A549 (cell line): Measurements from ENCODE around the gene FBLIM1. TPM values are rescaled to one million over a fixed set of nuclear protein-coding genes. Genes with fewer than 3 reads are reported as not detected.
A peak's percentile ranks its signal among the peaks of the same experiment; 100 is the strongest.

Experiments
- ATAC-seq, 2 experiments: fragments of 200-7000 bp in 1 of 2; fragments of >200 bp in 1 of 2; cut with Nextera tagmentation in 1 of 2; cut with Tn5 transposase in 1 of 2; 3 replicates each; pipeline versions ENCODE4 v1.8.0 to v1.9.1; 2018 to 2020; ENCODE audit warnings: mild to moderate bottlenecking in 1 of 2, moderate library complexity in 1 of 2
- CTCF ChIA-PET: fragments of 300-600 bp; sonication (Branson Sonifier 250); formaldehyde crosslinking; extraction: SDS; loops from one replicate; lab custom pipeline; 2021; ENCODE audit warnings: antibody characterized with exemption, inconsistent platforms; lab: Yijun Ruan, JAX
- POLR2A ChIA-PET: fragments of 350-600 bp; formaldehyde crosslinking; extraction: SDS; loops from one replicate; lab custom pipeline; 2021; ENCODE audit warnings: antibody characterized with exemption, inconsistent platforms; lab: Yijun Ruan, JAX
- DNase-seq, 2 experiments: peaks; one replicate each; pipeline versions ENCODE4 v3.0.0 to v3.0.0-alpha.2; 2011 to 2016; ENCODE audit warnings: low read depth in 1 of 2, low spot score in 1 of 2
- FAIRE-seq: peaks from 2 replicates; lab custom pipeline; 2011; peaks lifted over from hg19 to GRCh38; lab: Jason Lieb, UNC
- H3K27ac ChIP-seq, 2 experiments: fragments of >200 bp; sonication (Bioruptor Twin); formaldehyde crosslinking; 3 replicates each; pipeline ENCODE4 v1.5.1; 2016 to 2017
- H3K4me1 ChIP-seq: fragments of >200 bp; sonication (Bioruptor Twin); formaldehyde crosslinking; 3 replicates; pipeline ENCODE4 v1.6.1; 2016
- H3K4me2 ChIP-seq: fragments of >200 bp; sonication (Bioruptor Twin); formaldehyde crosslinking; 3 replicates; pipeline ENCODE4 v1.6.1; 2016
- H3K4me3 ChIP-seq: fragments of >200 bp; sonication (Bioruptor Twin); formaldehyde crosslinking; 3 replicates; pipeline ENCODE4 v1.5.1; 2016
- H3K9me3 ChIP-seq: fragments of >200 bp; sonication (Bioruptor Twin); formaldehyde crosslinking; 3 replicates; pipeline ENCODE4 v1.6.1; 2016
- BCL3 ChIP-seq: fragments of >200 bp; sonication (Bioruptor Twin); formaldehyde crosslinking; IDR thresholded peaks from 3 replicates; pipeline ENCODE4 v1.6.1; 2016
- CHD4 ChIP-seq: fragments of 200-600 bp; sonication (generic); IDR thresholded peaks from 2 replicates; pipeline ENCODE4 v1.6.1; 2016; ENCODE audit warnings: antibody characterized with exemption, mild to moderate bottlenecking, borderline replicate concordance
- E2F6 ChIP-seq: IDR thresholded peaks from 2 replicates; pipeline ENCODE4 v1.6.1; 2012; ENCODE audit warnings: low read depth, borderline replicate concordance
- EHMT2 ChIP-seq: fragments of 200-600 bp; sonication (generic); IDR thresholded peaks from 2 replicates; pipeline ENCODE4 v1.6.1; 2016; ENCODE audit warnings: antibody characterized with exemption, low read depth, mild to moderate bottlenecking, moderate library complexity
- EP300 ChIP-seq, 2 experiments: fragments of >200 bp; sonication (Bioruptor Twin); formaldehyde crosslinking; IDR thresholded peaks; 2 replicates in 1 of 2; 3 replicates in 1 of 2; pipeline ENCODE4 v1.6.1; 2016 to 2017
- FOSL2 ChIP-seq, 2 experiments: fragments of 450-650 bp in 1 of 2; fragments of >200 bp in 1 of 2; sonication (Bioruptor Twin) in 1 of 2; formaldehyde crosslinking; IDR thresholded peaks; 2 replicates each; pipeline versions ENCODE4 v1.5.0 to v1.6.1; 2016 to 2020; ENCODE audit warnings: mild to moderate bottlenecking in 1 of 2, moderate library complexity in 1 of 2
- FOXS1 ChIP-seq: fragments of 250-450 bp; sonication (Bioruptor Pico); IDR thresholded peaks from 2 replicates; pipeline ENCODE4 v1.5.0; 2020; ENCODE audit warnings: mild to moderate bottlenecking, moderate library complexity
- HOXB13 ChIP-seq: fragments of 250-450 bp; sonication (Bioruptor Pico); IDR thresholded peaks from 2 replicates; pipeline ENCODE4 v1.5.0; 2020; ENCODE audit warnings: low read depth, mild to moderate bottlenecking, moderate library complexity
- HOXB5 ChIP-seq: fragments of 250-450 bp; sonication (Bioruptor Pico); IDR thresholded peaks from 2 replicates; pipeline ENCODE4 v1.5.0; 2020; ENCODE audit warnings: mild to moderate bottlenecking, moderate library complexity
- JUN ChIP-seq, 2 experiments: fragments of >200 bp; sonication (Bioruptor Twin); formaldehyde crosslinking; IDR thresholded peaks; 2 replicates in 1 of 2; 3 replicates in 1 of 2; pipeline ENCODE4 v1.6.1; 2016 to 2017
- JUNB ChIP-seq: fragments of >200 bp; sonication (Bioruptor Twin); formaldehyde crosslinking; IDR thresholded peaks from 2 replicates; pipeline ENCODE4 v1.6.1; 2016
- MAFK ChIP-seq: fragments of 450-650 bp; IDR thresholded peaks from 2 replicates; pipeline ENCODE4 v1.6.1; 2014; ENCODE audit not compliant: partially characterized antibody
- MAZ ChIP-seq: fragments of 150-350 bp; IDR thresholded peaks from 2 replicates; pipeline ENCODE4 v1.6.1; 2014; ENCODE audit warnings: antibody characterized with exemption, low read depth, low read length, borderline replicate concordance
- MYC ChIP-seq: IDR thresholded peaks from 2 replicates; pipeline ENCODE4 v1.6.1; 2012; ENCODE audit warnings: mild to moderate bottlenecking, inconsistent platforms, low read length, improper control_type of control experiment, borderline replicate concordance
- NPAS2 ChIP-seq: fragments of 250-450 bp; sonication (Bioruptor Pico); IDR thresholded peaks from 2 replicates; pipeline ENCODE4 v1.8.0; 2022; ENCODE audit warnings: mild to moderate bottlenecking, moderate library complexity, borderline replicate concordance
- PBX3 ChIP-seq: IDR thresholded peaks from 2 replicates; pipeline ENCODE4 v1.6.1; 2012
- PHF8 ChIP-seq: fragments of 200-600 bp; sonication (generic); IDR thresholded peaks from 2 replicates; pipeline ENCODE4 v1.6.1; 2016; ENCODE audit warnings: low read depth, mild to moderate bottlenecking, antibody characterized with exemption, moderate library complexity, borderline replicate concordance
- REST ChIP-seq: fragments of 200-600 bp; sonication (generic); IDR thresholded peaks from 2 replicates; pipeline ENCODE4 v1.6.1; 2016; ENCODE audit warnings: antibody characterized with exemption, mild to moderate bottlenecking, moderate library complexity
- SMC3 ChIP-seq: fragments of >200 bp; sonication (Bioruptor Twin); formaldehyde crosslinking; IDR thresholded peaks from 3 replicates; pipeline ENCODE4 v1.6.1; 2018; ENCODE audit warnings: inconsistent platforms
- TP53 ChIP-seq: fragments of 250-450 bp; sonication (Bioruptor Pico); IDR thresholded peaks from 2 replicates; pipeline ENCODE4 v1.5.0; 2021; ENCODE audit warnings: mild to moderate bottlenecking, moderate library complexity
- WGBS: methylation state at CpG from one replicate; pipeline ENCODE4 v1.1.6; 2017; ENCODE audit errors: missing lambda C conversion rate; 5-methylcytosine and 5-hydroxymethylcytosine counted together
- polyA plus RNA-seq, 4 experiments: library from polyadenylated mRNA; depleted of rRNA in 3 of 4; stranded (reverse); fragments of >200 nt; fragmentation: RNase III in 1 of 4; extraction: RNeasy Plus Mini Kit Qiagen cat#74134 plus additional on column Dnase treatment in 1 of 4; gene quantifications; 2 replicates in 3 of 4; 3 replicates in 1 of 4; pipeline ENCODE4 v1.2.3, GENCODE V29; 2011 to 2017

FBLIM1 gene
- polyA plus RNA-seq, 2 of the 4 experiments (the other 2 are of a cell fraction), result 24.6 to 38.1 TPM

GRCh38 chr1:15747378-15747777 is 11.2 kb upstream of the FBLIM1 start (continued):
- TF ChIP-seq FOSL2 (IDR thresholded peaks at IDR 0.05) (no peak), FOSL2 (CRISPR knock-in tag; IDR thresholded peaks at IDR 0.05) (no peak), MYC (no peak), MAZ (no peak)

- WGBS, result 97% methylated on average over 5 of the region's 5 CpGs
- no peak for DNase-seq
- no peak for TF ChIP-seq CHD4
- no peak for TF ChIP-seq JUNB
- TF ChIP-seq PHF8, result no peak
- TF ChIP-seq REST, result no peak
- TF ChIP-seq HOXB13 (CRISPR knock-in tag), result no peak
- TF ChIP-seq TP53, result no peak
- no peak for TF ChIP-seq JUN (IDR thresholded peaks at IDR 0.05)
- TF ChIP-seq BCL3, result no peak
- no peak for TF ChIP-seq HOXB5
- no peak for TF ChIP-seq NPAS2 (CRISPR knock-in tag)
- TF ChIP-seq MAFK, result no peak
- TF ChIP-seq SMC3, result no peak
- TF ChIP-seq FOXS1 (CRISPR knock-in tag), result no peak
- TF ChIP-seq EP300 (IDR thresholded peaks at IDR 0.05), result no peak
- no peak for TF ChIP-seq PBX3
- TF ChIP-seq E2F6, result no peak
- no peak for TF ChIP-seq EHMT2
- H3K9me3 ChIP-seq, result no peaks in the 10 kb centered on the region
- peak overlapping the region in 1 of 2 experiments; percentile 22; a peak in 1 of 6 replicates for H3K27ac ChIP-seq
- CTCF ChIA-PET, result interaction anchor here (1.5 kb wide), 1 partner anchor 9 kb away, joined by 5 read pairs; no protein-coding TSS in a partner anchor
- H3K4me3 ChIP-seq, result no peak overlapping the region
- no peak for ATAC-seq
- no peak overlapping the region for H3K4me2 ChIP-seq
- POLR2A ChIA-PET, result no interaction called here
- FAIRE-seq, result no peak
- peaks cover 16% of the 10 kb centered on the region for H3K4me1 ChIP-seq
Observed at GRCh38 chr1:15748264-15748663, 10.3 kb upstream of the FBLIM1 start.
